SK-N-SH treated with all-trans-retinoic acid at 6 μM for 48 hours (cell line): ENCODE data around the gene YIPF4.

Experiments
- ATAC-seq: fragments of 200-7000 bp; cut with Tn5 transposase; 3 replicates; pipeline ENCODE4 v1.9.1; 2020; ENCODE audit warnings: mild to moderate bottlenecking, moderate library complexity
- ARNTL ChIP-seq: fragments of 450-650 bp; formaldehyde crosslinking; IDR thresholded peaks from 2 replicates; pipeline ENCODE4 v1.5.0; 2020; ENCODE audit warnings: low read depth, mild to moderate bottlenecking, moderate library complexity, borderline replicate concordance
- CREB5 ChIP-seq: fragments of 250-450 bp; sonication (Bioruptor Pico); IDR thresholded peaks from 2 replicates; pipeline ENCODE4 v1.5.1; 2020; ENCODE audit warnings: low read depth, mild to moderate bottlenecking, moderate library complexity
- CSDC2 ChIP-seq: fragments of 250-450 bp; sonication (Bioruptor Pico); IDR thresholded peaks from 2 replicates; pipeline ENCODE4 v1.5.0; 2020; ENCODE audit warnings: mild to moderate bottlenecking, moderate library complexity
- ESRRG ChIP-seq: fragments of 250-450 bp; sonication (Bioruptor Pico); IDR thresholded peaks from 2 replicates; pipeline ENCODE4 v1.6.1; 2021; ENCODE audit warnings: mild to moderate bottlenecking
- GLIS3 ChIP-seq: fragments of 250-450 bp; sonication (Bioruptor Pico); IDR thresholded peaks from 2 replicates; pipeline ENCODE4 v1.5.0; 2020; ENCODE audit warnings: mild to moderate bottlenecking, moderate library complexity
- ISL1 ChIP-seq: fragments of 250-450 bp; sonication (Bioruptor Pico); IDR thresholded peaks from 2 replicates; pipeline ENCODE4 v2.1.2; 2022; ENCODE audit warnings: mild to moderate bottlenecking, moderate library complexity
- OSR1 ChIP-seq: fragments of 250-450 bp; sonication (Bioruptor Pico); IDR thresholded peaks from 2 replicates; pipeline ENCODE4 v1.8.0; 2022; ENCODE audit warnings: moderate library complexity, mild to moderate bottlenecking, inconsistent platforms
- PATZ1 ChIP-seq: fragments of 250-450 bp; sonication (Bioruptor Pico); IDR thresholded peaks from 2 replicates; pipeline ENCODE4 v1.8.0; 2020; ENCODE audit warnings: mild to moderate bottlenecking, moderate library complexity, borderline replicate concordance
- POU6F1 ChIP-seq: fragments of 250-450 bp; sonication (Bioruptor Pico); IDR thresholded peaks from 2 replicates; pipeline ENCODE4 v1.8.0; 2021; ENCODE audit warnings: low read depth, mild to moderate bottlenecking, moderate library complexity, borderline replicate concordance
- PPARA ChIP-seq: fragments of 250-450 bp; sonication (Bioruptor Pico); IDR thresholded peaks from 2 replicates; pipeline ENCODE4 v1.5.0; 2020; ENCODE audit warnings: mild to moderate bottlenecking, borderline replicate concordance
- RARB ChIP-seq: fragments of 250-450 bp; sonication (Bioruptor Pico); IDR thresholded peaks from 2 replicates; pipeline ENCODE4 v1.8.0; 2021; ENCODE audit warnings: mild to moderate bottlenecking, moderate library complexity
- SNAI2 ChIP-seq: fragments of 250-450 bp; sonication (Bioruptor Pico); IDR thresholded peaks from 2 replicates; pipeline ENCODE4 v1.5.0; 2020; ENCODE audit warnings: mild to moderate bottlenecking, moderate library complexity
- TCF4 ChIP-seq: fragments of 250-450 bp; sonication (Bioruptor Pico); IDR thresholded peaks from 2 replicates; pipeline ENCODE4 v1.8.0; 2021; ENCODE audit warnings: mild to moderate bottlenecking, moderate library complexity, borderline replicate concordance
- TOX ChIP-seq: fragments of 250-450 bp; sonication (Bioruptor Pico); IDR thresholded peaks from 2 replicates; pipeline ENCODE4 v1.8.0; 2021; ENCODE audit warnings: mild to moderate bottlenecking, moderate library complexity, borderline replicate concordance
- TSHZ2 ChIP-seq: fragments of 250-450 bp; sonication (Bioruptor Pico); IDR thresholded peaks from 2 replicates; pipeline ENCODE4 v1.5.0; 2020; ENCODE audit warnings: mild to moderate bottlenecking, moderate library complexity
- ZC3H10 ChIP-seq: fragments of 250-450 bp; sonication (Bioruptor Pico); IDR thresholded peaks from 2 replicates; pipeline ENCODE4 v1.5.1; 2021; ENCODE audit warnings: mild to moderate bottlenecking, moderate library complexity
- ZFP3 ChIP-seq: fragments of 250-450 bp; sonication (Bioruptor Pico); IDR thresholded peaks from 2 replicates; pipeline ENCODE4 v1.5.0; 2020; ENCODE audit warnings: mild to moderate bottlenecking, moderate library complexity
- ZFP30 ChIP-seq: fragments of 450-650 bp; formaldehyde crosslinking; IDR thresholded peaks from 2 replicates; pipeline ENCODE4 v1.5.0; 2022; ENCODE audit warnings: mild to moderate bottlenecking, moderate library complexity
- ZNF565 ChIP-seq: fragments of 450-650 bp; formaldehyde crosslinking; conservative IDR thresholded peaks from 2 replicates; pipeline ENCODE4 v1.5.0; 2020; ENCODE audit warnings: low read depth, mild to moderate bottlenecking, moderate library complexity
- ZNF70 ChIP-seq: fragments of 450-650 bp; formaldehyde crosslinking; IDR thresholded peaks from 2 replicates; pipeline ENCODE4 v1.5.0; 2020; ENCODE audit warnings: mild to moderate bottlenecking, moderate library complexity
- ZNF8 ChIP-seq: fragments of 450-650 bp; formaldehyde crosslinking; IDR thresholded peaks from 2 replicates; pipeline ENCODE4 v1.5.0; 2020; ENCODE audit warnings: mild to moderate bottlenecking, moderate library complexity

YIPF4 gene

GRCh38 chr2:32277363-32277673 is 386 bp upstream of the YIPF4 start:
- TF ChIP-seq ZNF70 (CRISPR knock-in tag), result no peak
- 0 out of 2 replicates have a peak, but pooled peaks have one; percentile 68 for TF ChIP-seq ESRRG
- no peak for TF ChIP-seq TOX (CRISPR knock-in tag)
- no peak for TF ChIP-seq OSR1 (CRISPR knock-in tag)
- no peak for TF ChIP-seq ZNF8
- TF ChIP-seq POU6F1 (CRISPR knock-in tag), result no peak
- TF ChIP-seq ZNF565 (CRISPR knock-in tag), result 0 out of 2 replicates have a peak, but pooled peaks have one; percentile 10
- TF ChIP-seq ZC3H10, result no peak
- no peak for TF ChIP-seq TCF4 (CRISPR knock-in tag)
- no peak for TF ChIP-seq TSHZ2 (CRISPR knock-in tag)
- no peak for TF ChIP-seq ZFP3
- TF ChIP-seq SNAI2 (CRISPR knock-in tag), result peak; percentile 75
- TF ChIP-seq CREB5 (CRISPR knock-in tag), result no peak
- TF ChIP-seq, all 23 proteins: peak for 3
- no peak for ATAC-seq

- TF ChIP-seq TOX (CRISPR knock-in tag), result no peak
- 0 out of 2 replicates have a peak, but pooled peaks have one; percentile 65 for TF ChIP-seq PATZ1 (CRISPR knock-in tag)
- ATAC-seq, result no peak
Observed at GRCh38 chr2:32278478-32278853, 762 bp downstream of the YIPF4 start.

GRCh38 chr2:32284321-32284720 is 6.6 kb downstream of the YIPF4 start:
- no peak for ATAC-seq
- TF ChIP-seq SNAI2 (CRISPR knock-in tag), result no peak
- TF ChIP-seq, all 23 proteins: peak for 0

- TF ChIP-seq ISL1 (CRISPR knock-in tag) (no peak), ZNF565 (CRISPR knock-in tag) (no peak), GLIS3 (CRISPR knock-in tag) (no peak), ZNF8 (peak; percentile 77; the same call in 1 of the 2 replicates)
- peak; percentile 54 for ATAC-seq
Observed at GRCh38 chr2:32289165-32289999, 11.7 kb downstream of the YIPF4 start.

- no peak for ATAC-seq
- TF ChIP-seq ZNF565 (CRISPR knock-in tag) (no peak), ZFP30 (no peak), TCF4 (CRISPR knock-in tag) (no peak), CSDC2 (no peak), ZFP3 (no peak), PPARA (CRISPR knock-in tag) (no peak), ISL1 (CRISPR knock-in tag) (no peak), GLIS3 (CRISPR knock-in tag) (no peak), ZC3H10 (no peak), PATZ1 (CRISPR knock-in tag) (no peak), ARNTL (CRISPR knock-in tag) (no peak), CREB5 (CRISPR knock-in tag) (no peak), RARB (no peak), ZNF70 (CRISPR knock-in tag) (no peak)
Observed at GRCh38 chr2:32290000-32290339, 12.3 kb downstream of the YIPF4 start.
